Endothelial cell of umbilical vein (primary cell): ENCODE results near the gene PLEKHF1. TPM values are rescaled to one million over a fixed set of nuclear protein-coding genes. Genes with fewer than 3 reads are reported as not detected.

Source experiments
- BruUV-seq: library from RNA; stranded (reverse); fragments of 400-500 nt; replicated peaks from 2 replicates; lab custom pipeline; 2021; lab: Mats Ljungman, UMichigan
- CTCF ChIA-PET: fragments of 300-600, 350-600 bp; sonication (Branson Sonifier 250); formaldehyde crosslinking; loops from one replicate; lab custom pipeline; 2021; ENCODE audit warnings: antibody characterized with exemption, inconsistent platforms; lab: Charles Lee
- POLR2A ChIA-PET: fragments of 300-600, 350-600 bp; sonication (Branson Sonifier 250); formaldehyde crosslinking; loops from one replicate; lab custom pipeline; 2021; ENCODE audit warnings: antibody characterized with exemption, inconsistent platforms; lab: Charles Lee
- DNase-seq: peaks from one replicate; pipeline ENCODE4 v3.0.0-alpha.2; 2011; ENCODE audit warnings: low read depth, low spot score
- FAIRE-seq: peaks from 2 replicates; lab custom pipeline; 2011; peaks lifted over from hg19 to GRCh38; lab: Jason Lieb, UNC
- H2AFZ ChIP-seq: 2 replicates; pipeline ENCODE4 v1.6.0; 2012; ENCODE audit warnings: low read depth, low read length, control low read depth, inconsistent platforms
- H3K27ac ChIP-seq: 2 replicates; pipeline ENCODE4 v1.5.1; 2011; ENCODE audit warnings: low read depth, mild to moderate bottlenecking, control low read depth, low read length, moderate library complexity; ENCODE audit not compliant: insufficient read depth
- H3K27me3 ChIP-seq, 2 experiments: 2 replicates each; pipeline versions ENCODE4 v1.6.0 to v1.6.1; 2011; ENCODE audit warnings: low read length in 2 of 2, mixed read lengths in 1 of 2; ENCODE audit not compliant: control insufficient read depth in 2 of 2, insufficient read depth in 2 of 2
- H3K36me3 ChIP-seq, 2 experiments: 2 replicates in 1 of 2; 3 replicates in 1 of 2; pipeline ENCODE4 v1.5.1; 2011; ENCODE audit warnings: low read length in 2 of 2, mild to moderate bottlenecking in 1 of 2, moderate library complexity in 1 of 2; ENCODE audit not compliant: control insufficient read depth in 2 of 2, insufficient read depth in 2 of 2; ENCODE audit errors: extremely low read depth in 1 of 2
- H3K4me1 ChIP-seq: 3 replicates; pipeline ENCODE4 v1.5.1; 2011; ENCODE audit warnings: mild to moderate bottlenecking, low read length; ENCODE audit not compliant: control insufficient read depth, insufficient read depth; ENCODE audit errors: extremely low read depth
- H3K4me2 ChIP-seq: 2 replicates; pipeline ENCODE4 v1.6.1; 2011; ENCODE audit warnings: low read length, control low read depth, mixed read lengths; ENCODE audit not compliant: insufficient read depth
- H3K4me3 ChIP-seq, 3 experiments: fragments of 200-600 bp in 1 of 3; sonication (generic), shearing (Covaris generic) in 1 of 3; replicated peaks in 1 of 3; 2 replicates each; pipeline ENCODE4 v1.5.1; 2011 to 2016; ENCODE audit warnings: control low read depth in 3 of 3, low read length in 3 of 3, mild to moderate bottlenecking in 2 of 3, inconsistent platforms in 1 of 3, low read depth in 1 of 3, moderate library complexity in 1 of 3; ENCODE audit not compliant: insufficient read depth in 1 of 3
- H3K79me2 ChIP-seq: 2 replicates; pipeline ENCODE4 v1.6.0; 2012; ENCODE audit warnings: low read length, inconsistent platforms; ENCODE audit not compliant: control insufficient read depth, insufficient read depth
- H3K9ac ChIP-seq: replicated peaks from 2 replicates; pipeline ENCODE3; 2011; ENCODE audit warnings: low read length, control low read depth; ENCODE audit not compliant: insufficient read depth; ENCODE audit errors: extremely low read depth
- H3K9me1 ChIP-seq: replicated peaks from 3 replicates; pipeline ENCODE4 v1.6.0; 2011; ENCODE audit warnings: mild to moderate bottlenecking, low read length; ENCODE audit not compliant: control insufficient read depth, insufficient read depth; ENCODE audit errors: extremely low read depth
- H3K9me3 ChIP-seq: replicated peaks from 2 replicates; pipeline ENCODE4 v1.5.1; 2012; ENCODE audit warnings: low read length, inconsistent platforms; ENCODE audit not compliant: control insufficient read depth, insufficient read depth
- H4K20me1 ChIP-seq: replicated peaks from 2 replicates; pipeline ENCODE3; 2011; ENCODE audit warnings: mild to moderate bottlenecking, low read length; ENCODE audit not compliant: control insufficient read depth, insufficient read depth; ENCODE audit errors: extremely low read depth
- EZH2 ChIP-seq: IDR thresholded peaks from 2 replicates; pipeline ENCODE4 v1.6.1; 2012; ENCODE audit warnings: borderline replicate concordance, low read depth, mild to moderate bottlenecking, moderate library complexity, low read length, inconsistent platforms; ENCODE audit not compliant: severe bottlenecking
- FOS ChIP-seq: IDR thresholded peaks from 2 replicates; pipeline ENCODE4 v1.6.1; 2011; ENCODE audit warnings: mild to moderate bottlenecking, low read length, moderate library complexity, borderline replicate concordance; ENCODE audit not compliant: insufficient read depth
- GATA2 ChIP-seq: IDR thresholded peaks from 2 replicates; pipeline ENCODE4 v1.7.0; 2011; ENCODE audit warnings: low read depth, mild to moderate bottlenecking, moderate library complexity, mixed read lengths, low read length; ENCODE audit not compliant: insufficient read length, insufficient read depth
- JUN ChIP-seq: IDR thresholded peaks from 2 replicates; pipeline ENCODE4 v1.6.1; 2011; ENCODE audit warnings: borderline replicate concordance, low read depth; ENCODE audit not compliant: insufficient read length, insufficient read depth
- POLR2A ChIP-seq: IDR thresholded peaks from 2 replicates; pipeline ENCODE4 v1.6.1; 2012; ENCODE audit warnings: low read depth, mild to moderate bottlenecking, control low read depth, low read length
- POLR2AphosphoS5 ChIP-seq: IDR thresholded peaks from 2 replicates; pipeline ENCODE4 v1.6.1; 2012; ENCODE audit warnings: low read depth, mild to moderate bottlenecking, control low read depth, low read length, moderate library complexity; ENCODE audit not compliant: insufficient read depth
- dilution Hi-C: fragments of 300-500 bp; cut with MboI; formaldehyde crosslinking; loops from one replicate; pipeline ENCODE4 v1.15.0; 2019; ENCODE audit warnings: low sequenced_read_pairs; ENCODE audit not compliant: extremely low pct_ligation_motif_present
- intact Hi-C: fragments of 100-400 bp; cut with micrococcal nuclease; formaldehyde crosslinking; loops from one replicate; pipeline ENCODE4 v1.10.0; 2022
- polyA plus RNA-seq, 4 experiments: library from polyadenylated mRNA; depleted of rRNA in 3 of 4; stranded (reverse) in 3 of 4; unstranded in 1 of 4; fragments of >200 nt; gene quantifications; 2 replicates each; pipeline versions ENCODE4 v1.2.1 to v1.2.3, GENCODE V29; 2011 to 2012; ENCODE audit warnings: missing spikeins in 1 of 4
- total RNA-seq: library from RNA; stranded (reverse); gene quantifications from 2 replicates; pipeline ENCODE4 v1.2.3, GENCODE V29; 2021
- TF ChIP-seq, protein P1 (sequence below): IDR thresholded peaks from 2 replicates; pipeline ENCODE4 v1.6.1; 2011; ENCODE audit not compliant: insufficient read depth, insufficient read length
- TF ChIP-seq, protein P2 (sequence below), 2 donors: IDR thresholded peaks; 1 replicate in 1 of 2; 2 replicates in 1 of 2; pipeline ENCODE4 v1.5.1; 2011; ENCODE audit warnings: low read length in 2 of 2, mild to moderate bottlenecking in 2 of 2, moderate library complexity in 2 of 2, control low read depth in 1 of 2, inconsistent platforms in 1 of 2, low read depth in 1 of 2; ENCODE audit not compliant: insufficient read depth in 1 of 2; ENCODE audit errors: extremely low read depth in 1 of 2

PLEKHF1 gene
- total and polyA plus RNA-seq, 2 donors (not counting 3 experiments of a cell fraction or from before 2014, with no cell fraction given) = 5.5 TPM

DNA sequence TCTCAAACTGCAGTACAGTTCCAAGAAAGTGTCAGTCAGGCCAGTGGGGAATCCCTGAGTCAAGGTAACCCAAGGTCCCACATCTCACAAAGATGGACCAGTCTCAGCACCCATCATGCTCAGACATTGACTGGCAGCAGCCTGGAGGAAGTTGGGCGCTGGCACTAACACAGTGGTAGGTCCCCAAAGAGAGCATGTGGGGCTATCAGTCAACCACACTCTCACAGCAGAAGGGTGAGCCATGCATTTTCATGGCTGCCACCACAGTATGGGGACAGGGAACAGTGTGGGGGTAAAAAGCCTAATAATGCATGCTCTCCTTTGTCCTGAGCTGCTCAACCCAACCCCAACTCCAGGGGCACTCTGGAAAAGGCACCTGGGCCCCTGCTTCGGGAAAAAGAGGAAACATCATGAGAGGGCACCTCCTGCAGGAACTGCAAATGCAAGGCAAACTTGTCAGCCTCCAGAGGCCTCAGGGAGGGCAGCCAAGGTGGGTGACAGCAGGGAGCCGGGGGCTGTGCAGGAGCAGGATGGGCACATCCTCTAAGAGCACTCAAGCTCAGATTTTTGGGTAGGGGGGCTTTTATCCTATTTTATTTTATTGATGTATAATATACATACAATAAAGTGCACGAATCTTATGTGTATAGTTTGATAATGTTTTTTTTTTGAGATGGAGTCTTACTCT, 9.5 kb upstream of the PLEKHF1 start:
- H3K4me1 ChIP-seq = no peaks in the 10 kb centered on the region
- peaks cover 0 to 18% of the 10 kb centered on the region in 2 experiments for H3K27me3 ChIP-seq
- TF ChIP-seq GATA2 (no peak), EZH2 (no peak), FOS (no peak), POLR2A (no peak), POLR2AphosphoS5 (no peak), JUN (no peak)
- TF ChIP-seq, protein P1, sequence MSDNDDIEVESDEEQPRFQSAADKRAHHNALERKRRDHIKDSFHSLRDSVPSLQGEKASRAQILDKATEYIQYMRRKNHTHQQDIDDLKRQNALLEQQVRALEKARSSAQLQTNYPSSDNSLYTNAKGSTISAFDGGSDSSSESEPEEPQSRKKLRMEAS = no peak
- TF ChIP-seq, protein P2, sequence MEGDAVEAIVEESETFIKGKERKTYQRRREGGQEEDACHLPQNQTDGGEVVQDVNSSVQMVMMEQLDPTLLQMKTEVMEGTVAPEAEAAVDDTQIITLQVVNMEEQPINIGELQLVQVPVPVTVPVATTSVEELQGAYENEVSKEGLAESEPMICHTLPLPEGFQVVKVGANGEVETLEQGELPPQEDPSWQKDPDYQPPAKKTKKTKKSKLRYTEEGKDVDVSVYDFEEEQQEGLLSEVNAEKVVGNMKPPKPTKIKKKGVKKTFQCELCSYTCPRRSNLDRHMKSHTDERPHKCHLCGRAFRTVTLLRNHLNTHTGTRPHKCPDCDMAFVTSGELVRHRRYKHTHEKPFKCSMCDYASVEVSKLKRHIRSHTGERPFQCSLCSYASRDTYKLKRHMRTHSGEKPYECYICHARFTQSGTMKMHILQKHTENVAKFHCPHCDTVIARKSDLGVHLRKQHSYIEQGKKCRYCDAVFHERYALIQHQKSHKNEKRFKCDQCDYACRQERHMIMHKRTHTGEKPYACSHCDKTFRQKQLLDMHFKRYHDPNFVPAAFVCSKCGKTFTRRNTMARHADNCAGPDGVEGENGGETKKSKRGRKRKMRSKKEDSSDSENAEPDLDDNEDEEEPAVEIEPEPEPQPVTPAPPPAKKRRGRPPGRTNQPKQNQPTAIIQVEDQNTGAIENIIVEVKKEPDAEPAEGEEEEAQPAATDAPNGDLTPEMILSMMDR (IDR thresholded peaks at IDR 0.05; ENCODE audit: extremely low read depth in 1 of 2, insufficient read depth in 1 of 2, low read depth in 1 of 2, low read length in 2 of 2) = no peak
- no TSS peak for BruUV-seq
- no peaks in the 10 kb centered on the region for H3K79me2 ChIP-seq
- H4K20me1 ChIP-seq = no peaks in the 10 kb centered on the region
- no peaks in the 10 kb centered on the region for H3K9me1 ChIP-seq
- no peak overlapping the region for H2AFZ ChIP-seq
- no peak overlapping the region for H3K4me3 ChIP-seq
- intact Hi-C loops (no loop called here), dilution Hi-C loops (no loop called here)
- no peak for FAIRE-seq
- H3K36me3 ChIP-seq = no peaks in the 10 kb centered on the region
- no peak overlapping the region for H3K9ac ChIP-seq
- H3K27ac ChIP-seq = no peak overlapping the region
- DNase-seq = no peak
- no peaks in the 10 kb centered on the region for H3K9me3 ChIP-seq
- POLR2A ChIA-PET = no interaction called here
- no peak overlapping the region for H3K4me2 ChIP-seq
- CTCF ChIA-PET = no interaction called here
